IMR-90 (cell line): Measurements from ENCODE around the gene APOBR. TPM values are rescaled to one million over a fixed set of nuclear protein-coding genes. Genes with fewer than 3 reads are reported as not detected.

Experiments
- ATAC-seq: fragments of 200-7000 bp; cut with Tn5 transposase; 2 replicates; pipeline ENCODE4 v1.9.1; 2020; ENCODE audit warnings: low read depth, mild to moderate bottlenecking, moderate library complexity
- BruUV-seq: library from RNA; stranded (reverse); fragments of 400-500 nt; replicated peaks from 2 replicates; lab custom pipeline; 2021; lab: Mats Ljungman, UMichigan
- CTCF ChIA-PET: fragments of 300-600 bp; formaldehyde crosslinking; extraction: SDS; loops from one replicate; lab custom pipeline; 2021; ENCODE audit warnings: antibody characterized with exemption; lab: Yijun Ruan, JAX
- POLR2A ChIA-PET: fragments of 300-600 bp; sonication (Branson Sonifier 250); formaldehyde crosslinking; loops from one replicate; lab custom pipeline; 2022; ENCODE audit warnings: antibody characterized with exemption; ENCODE audit not compliant: unreplicated experiment; lab: Charles Lee
- DNase-seq: peaks from one replicate; pipeline ENCODE4 v3.0.0; 2013
- H2AFZ ChIP-seq: replicated peaks from 2 replicates; pipeline ENCODE3; 2013; ENCODE audit warnings: low read length, mild to moderate bottlenecking; ENCODE audit not compliant: poor library complexity
- H2AK5ac ChIP-seq: 2 replicates; pipeline ENCODE4 v1.6.1; 2013; ENCODE audit warnings: low read depth, low read length, inconsistent platforms
- H2AK9ac ChIP-seq: replicated peaks from 2 replicates; pipeline ENCODE3; 2013; ENCODE audit warnings: mild to moderate bottlenecking, low read depth, low read length, moderate library complexity; ENCODE audit not compliant: poor library complexity
- H2BK120ac ChIP-seq: 2 replicates; pipeline ENCODE4 v1.6.1; 2013; ENCODE audit warnings: low read depth, low read length, inconsistent platforms
- H2BK15ac ChIP-seq: 3 replicates; pipeline ENCODE4 v1.6.1; 2013; ENCODE audit warnings: low read depth, low read length, inconsistent platforms
- H2BK20ac ChIP-seq: 2 replicates; pipeline ENCODE4 v1.6.1; 2013; ENCODE audit warnings: low read depth, mild to moderate bottlenecking, inconsistent platforms, low read length, moderate library complexity
- H2BK5ac ChIP-seq: 2 replicates; pipeline ENCODE4 v1.6.1; 2013; ENCODE audit warnings: mild to moderate bottlenecking, low read depth, low read length, inconsistent platforms; ENCODE audit not compliant: poor library complexity, severe bottlenecking
- H3K14ac ChIP-seq: replicated peaks from 2 replicates; pipeline ENCODE4 v1.6.1; 2013; ENCODE audit warnings: low read depth, low read length, inconsistent platforms
- H3K18ac ChIP-seq: 2 replicates; pipeline ENCODE4 v1.6.1; 2013; ENCODE audit warnings: low read depth, low read length, control low read depth
- H3K23ac ChIP-seq: 2 replicates; pipeline ENCODE4 v1.6.1; 2013; ENCODE audit warnings: low read depth, low read length, inconsistent platforms
- H3K27ac ChIP-seq: 2 replicates; pipeline ENCODE4 v1.5.1; 2013; ENCODE audit warnings: mild to moderate bottlenecking, control low read depth, low read length; ENCODE audit not compliant: insufficient read depth
- H3K27me3 ChIP-seq: 2 replicates; pipeline ENCODE4 v1.6.1; 2013; ENCODE audit warnings: low read length; ENCODE audit not compliant: control insufficient read depth, insufficient read depth
- H3K36me3 ChIP-seq: 2 replicates; pipeline ENCODE4 v1.6.1; 2013; ENCODE audit warnings: low read length, mixed read lengths; ENCODE audit not compliant: control insufficient read depth, insufficient read depth
- H3K4ac ChIP-seq: 2 replicates; pipeline ENCODE4 v1.6.1; 2013; ENCODE audit warnings: low read depth, low read length, inconsistent platforms
- H3K4me1 ChIP-seq: 2 replicates; pipeline ENCODE4 v1.6.1; 2013; ENCODE audit warnings: low read length, mixed read lengths; ENCODE audit not compliant: control insufficient read depth, insufficient read depth
- H3K4me2 ChIP-seq: 2 replicates; pipeline ENCODE4 v1.6.1; 2013; ENCODE audit warnings: low read depth, mild to moderate bottlenecking, control low read depth, low read length, moderate library complexity
- H3K4me3 ChIP-seq: 2 replicates; pipeline ENCODE4 v1.5.1; 2013; ENCODE audit warnings: low read depth, mild to moderate bottlenecking, control low read depth, low read length, moderate library complexity; ENCODE audit not compliant: insufficient read depth
- H3K56ac ChIP-seq: 2 replicates; pipeline ENCODE4 v1.6.1; 2013; ENCODE audit warnings: low read length, inconsistent platforms; ENCODE audit not compliant: insufficient read depth; ENCODE audit errors: extremely low read depth
- H3K79me1 ChIP-seq, 2 experiments: 2 replicates each; pipeline ENCODE4 v1.6.1; 2013; ENCODE audit warnings: low read length in 2 of 2, inconsistent platforms in 1 of 2, low read depth in 1 of 2
- H3K9ac ChIP-seq: 2 replicates; pipeline ENCODE4 v1.6.1; 2013; ENCODE audit warnings: low read depth, low read length, control low read depth
- H3K9me1 ChIP-seq: 2 replicates; pipeline ENCODE4 v1.6.1; 2013; ENCODE audit warnings: low read length, inconsistent platforms; ENCODE audit not compliant: insufficient read depth
- H3K9me3 ChIP-seq: 2 replicates; pipeline ENCODE4 v1.6.1; 2013; ENCODE audit warnings: low read length; ENCODE audit not compliant: control insufficient read depth, insufficient read depth
- H4K20me1 ChIP-seq: 2 replicates; pipeline ENCODE4 v1.6.1; 2013; ENCODE audit warnings: low read length, inconsistent platforms; ENCODE audit not compliant: insufficient read depth
- H4K5ac ChIP-seq: 2 replicates; pipeline ENCODE4 v1.6.1; 2013; ENCODE audit warnings: mild to moderate bottlenecking, low read depth, low read length, control low read depth
- H4K8ac ChIP-seq, 2 experiments: 2 replicates each; pipeline ENCODE4 v1.6.1; 2013; ENCODE audit warnings: low read depth in 2 of 2, low read length in 2 of 2, control low read depth in 1 of 2, inconsistent platforms in 1 of 2
- H4K91ac ChIP-seq: 2 replicates; pipeline ENCODE4 v1.6.1; 2013; ENCODE audit warnings: low read depth, low read length, inconsistent platforms; ENCODE audit not compliant: insufficient read depth
- BHLHE40 ChIP-seq: fragments of 150-350 bp; IDR thresholded peaks from 2 replicates; pipeline ENCODE4 v1.6.1; 2016; ENCODE audit warnings: mild to moderate bottlenecking, low read depth, low read length
- CEBPB ChIP-seq: IDR thresholded peaks from 2 replicates; pipeline ENCODE4 v1.6.1; 2012; ENCODE audit warnings: low read depth, low read length, improper control_type of control experiment
- CHD1 ChIP-seq: IDR thresholded peaks from 2 replicates; pipeline ENCODE4 v1.6.1; 2012; ENCODE audit warnings: low read depth, low read length, improper control_type of control experiment
- MAFK ChIP-seq: IDR thresholded peaks from 2 replicates; pipeline ENCODE4 v1.6.1; 2012; ENCODE audit warnings: low read depth, low read length, improper control_type of control experiment
- MAZ ChIP-seq: IDR thresholded peaks from 2 replicates; pipeline ENCODE4 v1.6.1; 2012; ENCODE audit warnings: low read depth, mild to moderate bottlenecking, low read length, improper control_type of control experiment, moderate library complexity, borderline replicate concordance
- NFE2L2 ChIP-seq: fragments of 150-350 bp; IDR thresholded peaks from 2 replicates; pipeline ENCODE4 v1.6.1; 2016; ENCODE audit warnings: low read depth, mild to moderate bottlenecking, low read length
- RCOR1 ChIP-seq: IDR thresholded peaks from 2 replicates; pipeline ENCODE4 v1.6.1; 2012; ENCODE audit warnings: mild to moderate bottlenecking, low read length, improper control_type of control experiment; ENCODE audit not compliant: insufficient replicate concordance
- RFX5 ChIP-seq: IDR thresholded peaks from 2 replicates; pipeline ENCODE4 v1.8.0; 2012; ENCODE audit warnings: low read depth, mild to moderate bottlenecking, low read length, moderate library complexity
- SMC3 ChIP-seq: fragments of 150-350 bp; IDR thresholded peaks from 2 replicates; pipeline ENCODE4 v1.6.1; 2016; ENCODE audit warnings: low read depth, mild to moderate bottlenecking, antibody characterized with exemption, low read length, moderate library complexity
- WGBS, 2 experiments: methylation state at CpG; one replicate each; pipeline versions ENCODE4 v1.1.5 to v1.1.7; 2013; ENCODE audit warnings: missing lambda C conversion rate in 2 of 2; ENCODE audit not compliant: insufficient read length in 1 of 2; ENCODE audit errors: extremely low coverage in 2 of 2; 5-methylcytosine and 5-hydroxymethylcytosine counted together
- dilution Hi-C: fragments of 300-500 bp; cut with HindIII; formaldehyde crosslinking; loops from one replicate; pipeline ENCODE4 v1.14.3; 2018; ENCODE audit warnings: low sequenced_read_pairs; ENCODE audit not compliant: unreplicated experiment
- in situ Hi-C: fragments of 300-500 bp; cut with MboI; formaldehyde crosslinking; loops from 3 replicates; pipeline ENCODE4 v1.14.3; 2019; ENCODE audit warnings: low sequenced_read_pairs, inconsistent platforms, mixed read lengths
- intact Hi-C: fragments of 100-400 bp; cut with micrococcal nuclease; formaldehyde crosslinking; loops from 2 replicates; pipeline ENCODE4 v1.10.0; 2022
- polyA plus RNA-seq, 3 experiments: library from polyadenylated mRNA; depleted of rRNA; stranded (reverse); fragments of >200 nt; gene quantifications; 2 replicates each; pipeline ENCODE4 v1.2.3, GENCODE V29; 2012; ENCODE audit warnings: low replicate concordance in 1 of 3
- total RNA-seq: library from RNA; depleted of rRNA; stranded (reverse); fragments of >200 nt; gene quantifications from 2 replicates; pipeline ENCODE4 v1.2.3, GENCODE V29; 2012
- TF ChIP-seq, protein P1 (sequence below): fragments of 150-350 bp; IDR thresholded peaks from 2 replicates; pipeline ENCODE4 v1.6.1; 2016; ENCODE audit warnings: low read depth, mild to moderate bottlenecking, low read length, moderate library complexity, borderline replicate concordance

APOBR gene
- total and polyA plus RNA-seq, 2 of the 4 experiments (the other 2 are of a cell fraction): not detected

DNA sequence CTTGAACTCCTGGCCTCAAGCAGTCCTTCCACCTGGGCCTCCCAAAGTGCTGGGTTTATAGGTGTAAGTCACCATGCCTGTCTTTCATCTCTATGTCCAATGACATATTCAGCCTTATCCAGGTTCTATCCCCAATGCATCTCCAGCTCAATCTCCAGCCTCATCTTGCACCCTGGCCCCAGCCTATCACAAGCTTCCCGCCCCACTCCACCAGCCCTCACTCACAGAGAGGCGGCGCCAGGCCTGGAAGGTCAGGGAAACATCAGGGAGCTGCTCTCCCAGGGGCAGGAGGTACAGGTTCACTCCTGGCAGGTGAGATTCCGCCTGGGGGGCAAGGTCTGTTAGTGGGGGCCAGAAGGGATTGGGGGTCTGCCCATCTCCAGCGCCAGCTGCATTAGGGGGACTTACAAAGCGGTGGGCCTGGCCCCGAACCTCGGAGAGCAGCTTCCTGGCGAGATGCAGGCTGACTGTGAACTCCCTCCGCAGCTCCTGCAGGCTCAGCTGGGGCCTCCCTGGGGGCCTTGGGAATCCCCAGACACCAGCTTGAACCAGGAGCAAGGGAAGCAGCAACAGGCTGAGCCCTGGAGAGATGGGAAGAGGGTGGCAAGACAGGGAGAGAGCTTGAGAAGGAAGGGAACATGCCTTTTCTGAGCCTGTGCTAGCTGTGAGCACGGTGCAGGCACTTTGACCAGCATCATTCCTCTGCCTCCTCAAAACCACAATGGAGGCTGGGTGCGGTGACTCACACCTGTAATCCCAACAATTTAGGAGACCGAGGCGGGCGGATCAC, 9.2 kb downstream of the APOBR start (continued):
- no peak for TF ChIP-seq MAFK

DNA sequence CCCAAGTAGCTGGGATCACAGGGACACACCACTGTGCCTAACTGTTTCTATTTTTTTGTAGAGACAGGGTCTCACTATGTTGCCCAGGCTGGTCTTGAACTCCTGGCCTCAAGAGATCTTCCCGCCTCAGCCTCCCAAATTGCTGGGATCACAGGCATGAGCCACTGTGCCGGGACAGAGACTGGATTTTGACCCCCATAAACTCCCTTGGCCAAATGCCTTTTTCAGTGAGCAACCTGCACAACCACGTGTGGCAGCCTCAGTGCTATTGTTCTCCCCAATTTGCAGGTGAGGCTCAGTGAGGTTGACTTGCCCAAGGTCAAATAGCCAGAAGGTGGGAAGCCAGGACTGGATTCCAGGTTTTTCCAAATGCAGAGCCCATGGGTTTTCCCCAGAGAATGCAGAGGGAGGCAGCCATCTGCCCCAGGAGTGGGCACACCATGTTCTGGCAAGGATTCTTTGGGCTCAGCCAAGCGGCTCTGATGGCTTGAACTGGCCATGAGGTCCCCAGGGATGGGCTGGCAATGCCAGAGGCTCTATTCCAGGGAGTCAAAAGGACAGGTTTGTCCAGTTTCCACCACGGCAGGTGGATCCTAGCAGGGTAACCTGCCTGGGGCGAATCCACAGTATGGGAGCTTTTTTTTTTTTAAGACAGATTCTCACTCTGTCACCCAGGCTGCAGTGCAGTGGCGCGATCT, 10.4 kb downstream of the APOBR start:
- no peaks in the 10 kb centered on the region for H3K4me1 ChIP-seq
- H2BK5ac ChIP-seq: no peak overlapping the region
- H2AK9ac ChIP-seq: no peak overlapping the region
- H3K23ac ChIP-seq: no peak overlapping the region
- WGBS, 2 experiments: 58% methylated on average over 2 of the region's 8 CpGs; no CpG with 5 or more reads in 1 of the 2 experiments
- ATAC-seq: no peak
- no peaks in the 10 kb centered on the region for H3K79me1 ChIP-seq
- H3K9ac ChIP-seq: no peak overlapping the region
- H3K18ac ChIP-seq: no peak overlapping the region
- no peaks in the 10 kb centered on the region for H3K36me3 ChIP-seq
- in situ Hi-C loops (no loop called here), dilution Hi-C loops (no loop called here), intact Hi-C loops (no loop called here)
- no peak overlapping the region for H3K4me2 ChIP-seq
- H3K9me1 ChIP-seq: peaks cover 4% of the 10 kb centered on the region; the same call in 1 of the 2 replicates
- no peaks in the 10 kb centered on the region for H3K9me3 ChIP-seq
- H3K56ac ChIP-seq: no peak overlapping the region
- H3K27me3 ChIP-seq: peaks cover 40% of the 10 kb centered on the region
- no peak for DNase-seq
- H2AFZ ChIP-seq: no peak overlapping the region
- H4K20me1 ChIP-seq: no peaks in the 10 kb centered on the region
- H4K5ac ChIP-seq: no peak overlapping the region
- TF ChIP-seq MAZ (no peak), CEBPB (no peak), BHLHE40 (no peak), NFE2L2 (no peak), SMC3 (no peak), RFX5 (no peak), RCOR1 (no peak), CHD1 (no peak), MAFK (no peak)
- TF ChIP-seq, protein P1, sequence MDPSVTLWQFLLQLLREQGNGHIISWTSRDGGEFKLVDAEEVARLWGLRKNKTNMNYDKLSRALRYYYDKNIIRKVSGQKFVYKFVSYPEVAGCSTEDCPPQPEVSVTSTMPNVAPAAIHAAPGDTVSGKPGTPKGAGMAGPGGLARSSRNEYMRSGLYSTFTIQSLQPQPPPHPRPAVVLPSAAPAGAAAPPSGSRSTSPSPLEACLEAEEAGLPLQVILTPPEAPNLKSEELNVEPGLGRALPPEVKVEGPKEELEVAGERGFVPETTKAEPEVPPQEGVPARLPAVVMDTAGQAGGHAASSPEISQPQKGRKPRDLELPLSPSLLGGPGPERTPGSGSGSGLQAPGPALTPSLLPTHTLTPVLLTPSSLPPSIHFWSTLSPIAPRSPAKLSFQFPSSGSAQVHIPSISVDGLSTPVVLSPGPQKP: no peak
- no peak overlapping the region for H2BK15ac ChIP-seq
- H2AK5ac ChIP-seq: no peak overlapping the region
- CTCF ChIA-PET: no interaction called here
- H3K4me3 ChIP-seq: no peak overlapping the region
- no peak overlapping the region for H4K8ac ChIP-seq
- H3K4ac ChIP-seq: no peak overlapping the region
- no peak overlapping the region for H3K14ac ChIP-seq
- no TSS peak for BruUV-seq
- POLR2A ChIA-PET: no interaction called here
- no peak overlapping the region for H4K91ac ChIP-seq
- H3K27ac ChIP-seq: no peak overlapping the region
- no peak overlapping the region for H2BK20ac ChIP-seq
- no peak overlapping the region for H2BK120ac ChIP-seq
